Fibroblast of the aortic adventitia (primary cell): ENCODE results near the gene EYS. TPM values are rescaled to one million over a fixed set of nuclear protein-coding genes. Genes with fewer than 3 reads are reported as not detected.

Source experiments
- DNase-seq: peaks from one replicate; pipeline ENCODE4 v3.0.0-alpha.2; 2010; ENCODE audit warnings: low read depth
- H3K4me3 ChIP-seq: 2 replicates; pipeline ENCODE4 v1.5.1; 2011; ENCODE audit warnings: low read depth, mild to moderate bottlenecking, control low read depth, low read length, moderate library complexity
- CTCF ChIP-seq: IDR thresholded peaks from 2 replicates; pipeline ENCODE4 v1.5.1; 2011; ENCODE audit warnings: mild to moderate bottlenecking, low read length, control low read depth, inconsistent platforms; ENCODE audit not compliant: insufficient read depth
- total RNA-seq: library from RNA; depleted of rRNA; stranded (reverse); fragments of >200 nt; gene quantifications from 2 replicates; pipeline ENCODE4 v1.2.3, GENCODE V29; 2012; ENCODE audit warnings: low replicate concordance

The EYS gene
- total RNA-seq, 1 donor: 0.09 TPM

- no peak for DNase-seq
- H3K4me3 ChIP-seq: no peak overlapping the region
- no peak for TF ChIP-seq CTCF
These were observed 517.7 kb downstream of the EYS start for GRCh38 chr6:65189236-65189881.

- no peak for DNase-seq
- no peak overlapping the region for H3K4me3 ChIP-seq
- TF ChIP-seq CTCF: no peak
These were observed 520.2 kb downstream of the EYS start for GRCh38 chr6:65186826-65187225.

- DNase-seq: no peak
- H3K4me3 ChIP-seq: no peak overlapping the region
- no peak for TF ChIP-seq CTCF
These were observed 524.3 kb downstream of the EYS start for GRCh38 chr6:65182681-65183080.

- no peak for TF ChIP-seq CTCF
- H3K4me3 ChIP-seq: no peak overlapping the region
- DNase-seq: no peak
These were observed 536.8 kb downstream of the EYS start for GRCh38 chr6:65170273-65170672.

GRCh38 chr6:65161661-65162060 lies 545.4 kb downstream of the EYS start:
- no peak overlapping the region for H3K4me3 ChIP-seq
- TF ChIP-seq CTCF: no peak
- DNase-seq: no peak

GRCh38 chr6:65157025-65157424 lies 550.0 kb downstream of the EYS start:
- no peak for TF ChIP-seq CTCF
- no peak overlapping the region for H3K4me3 ChIP-seq
- no peak for DNase-seq

- no peak overlapping the region for H3K4me3 ChIP-seq
- no peak for DNase-seq
- TF ChIP-seq CTCF: no peak
These were observed 551.9 kb downstream of the EYS start for GRCh38 chr6:65155083-65155482.
